IPS-20b (cell line): Measurements from ENCODE around the gene FRAS1.
"Not testable (repeated sequence)": the region's sequence is repeated elsewhere in the genome, so short reads cannot be mapped to it uniquely, and the experiment has no call there.

Source experiments
- H3K27ac ChIP-seq: one replicate; pipeline ENCODE4 v1.5.1; 2013; ENCODE audit warnings: low read length
- H3K27me3 ChIP-seq: 2 replicates; pipeline ENCODE4 v1.6.1; 2013; ENCODE audit warnings: mild to moderate bottlenecking, low read length, inconsistent platforms; ENCODE audit not compliant: insufficient read depth
- H3K36me3 ChIP-seq: 2 replicates; pipeline ENCODE4 v1.6.1; 2013; ENCODE audit warnings: low read depth, mild to moderate bottlenecking, inconsistent platforms, low read length, moderate library complexity; ENCODE audit not compliant: insufficient read depth
- H3K4me1 ChIP-seq: 2 replicates; pipeline ENCODE4 v1.6.1; 2013; ENCODE audit warnings: mild to moderate bottlenecking, control low read depth, inconsistent platforms, low read length, moderate library complexity; ENCODE audit not compliant: insufficient read depth
- H3K4me3 ChIP-seq: 2 replicates; pipeline ENCODE4 v1.5.1; 2013; ENCODE audit warnings: mild to moderate bottlenecking, low read length, inconsistent platforms
- H3K9ac ChIP-seq: 2 replicates; pipeline ENCODE4 v1.6.1; 2013; ENCODE audit warnings: low read depth, mild to moderate bottlenecking, inconsistent platforms, low read length, moderate library complexity
- H3K9me3 ChIP-seq: 2 replicates; pipeline ENCODE4 v1.6.1; 2013; ENCODE audit warnings: mild to moderate bottlenecking, low read depth, low read length, inconsistent platforms; ENCODE audit not compliant: insufficient read depth

Gene FRAS1

GRCh38 chr4:78226279-78226678 is 169.2 kb downstream of the FRAS1 start:
- Histone ChIP-seq H3K9ac (no peak overlapping the region), H3K4me1 (peaks cover 46% of the 10 kb centered on the region), H3K36me3 (no peaks in the 10 kb centered on the region), H3K27me3 (no peaks in the 10 kb centered on the region), H3K27ac (no peak overlapping the region), H3K4me3 (no peak overlapping the region), H3K9me3 (no peaks in the 10 kb centered on the region)

GRCh38 chr4:78227411-78228057 is 170.4 kb downstream of the FRAS1 start:
- H3K27me3 ChIP-seq = no peaks in the 10 kb centered on the region
- no peaks in the 10 kb centered on the region for H3K36me3 ChIP-seq
- H3K4me1 ChIP-seq = peaks cover 34% of the 10 kb centered on the region
- no peak overlapping the region for H3K4me3 ChIP-seq
- no peak overlapping the region for H3K27ac ChIP-seq
- H3K9me3 ChIP-seq = no peaks in the 10 kb centered on the region
- H3K9ac ChIP-seq = no peak overlapping the region

- no peaks in the 10 kb centered on the region for H3K9me3 ChIP-seq
- no peaks in the 10 kb centered on the region for H3K27me3 ChIP-seq
- H3K9ac ChIP-seq = no peak overlapping the region
- no peak overlapping the region for H3K27ac ChIP-seq
- H3K4me1 ChIP-seq = peaks cover 6% of the 10 kb centered on the region; the same call in 1 of the 2 replicates
- no peaks in the 10 kb centered on the region for H3K36me3 ChIP-seq
- no peak overlapping the region for H3K4me3 ChIP-seq
Observed at GRCh38 chr4:78235800-78236199, 178.7 kb downstream of the FRAS1 start.

GRCh38 chr4:78237360-78237759 is 180.2 kb downstream of the FRAS1 start:
- no peaks in the 10 kb centered on the region for H3K27me3 ChIP-seq
- no peak overlapping the region for H3K9ac ChIP-seq

GRCh38 chr4:78242071-78242470 is 184.9 kb downstream of the FRAS1 start:
- H3K27me3 ChIP-seq = no peaks in the 10 kb centered on the region
- no peak overlapping the region for H3K4me3 ChIP-seq
- no peaks in the 10 kb centered on the region for H3K36me3 ChIP-seq
- no peaks in the 10 kb centered on the region for H3K9me3 ChIP-seq
- no peak overlapping the region for H3K9ac ChIP-seq
- H3K27ac ChIP-seq = no peak overlapping the region
- peaks cover 10% of the 10 kb centered on the region; the same call in 1 of the 2 replicates for H3K4me1 ChIP-seq

More at GRCh38 chr4:78237360-78237759, 180.2 kb downstream of the FRAS1 start:
- peaks cover 6% of the 10 kb centered on the region; the same call in 1 of the 2 replicates for H3K4me1 ChIP-seq
- no peaks in the 10 kb centered on the region for H3K9me3 ChIP-seq
- H3K27ac ChIP-seq = no peak overlapping the region
- H3K4me3 ChIP-seq = no peak overlapping the region
- H3K36me3 ChIP-seq = no peaks in the 10 kb centered on the region

- H3K27me3 ChIP-seq = no peaks in the 10 kb centered on the region
- H3K9me3 ChIP-seq = no peaks in the 10 kb centered on the region
- no peak overlapping the region for H3K9ac ChIP-seq
- 0 out of 2 replicates have a peak overlapping the region, but pooled peaks have one; percentile 0 for H3K4me3 ChIP-seq
- peaks cover 8% of the 10 kb centered on the region; the same call in 1 of the 2 replicates for H3K4me1 ChIP-seq
- H3K27ac ChIP-seq = no peak overlapping the region
- no peaks in the 10 kb centered on the region for H3K36me3 ChIP-seq
Observed at GRCh38 chr4:78244705-78245485, 187.8 kb downstream of the FRAS1 start.

- H3K36me3 ChIP-seq = no peaks in the 10 kb centered on the region
- peaks cover 19% of the 10 kb centered on the region; the same call in 1 of the 2 replicates for H3K4me1 ChIP-seq
- H3K27ac ChIP-seq = no peak overlapping the region
- no peaks in the 10 kb centered on the region for H3K9me3 ChIP-seq
- H3K27me3 ChIP-seq = no peaks in the 10 kb centered on the region
- H3K4me3 ChIP-seq = no peak overlapping the region
- no peak overlapping the region for H3K9ac ChIP-seq
Observed at GRCh38 chr4:78247536-78248285, 190.6 kb downstream of the FRAS1 start.

GRCh38 chr4:78250500-78250899 is 193.4 kb downstream of the FRAS1 start:
- Histone ChIP-seq H3K27me3 (no peaks in the 10 kb centered on the region), H3K36me3 (peaks cover 25% of the 10 kb centered on the region), H3K4me3 (no peak overlapping the region), H3K4me1 (peaks cover 18% of the 10 kb centered on the region; the same call in 1 of the 2 replicates), H3K9me3 (no peaks in the 10 kb centered on the region), H3K9ac (no peak overlapping the region), H3K27ac (no peak overlapping the region)

- H3K27ac ChIP-seq, H3K9ac ChIP-seq, H3K27me3 ChIP-seq, H3K9me3 ChIP-seq: not testable (repeated sequence)
- Histone ChIP-seq H3K4me1 (peaks cover 18% of the 10 kb centered on the region; the same call in 1 of the 2 replicates), H3K36me3 (peaks cover 48% of the 10 kb centered on the region), H3K4me3 (peak overlapping the region; percentile 30; the same call in 1 of the 2 replicates)
Observed at GRCh38 chr4:78252773-78253172, 195.7 kb downstream of the FRAS1 start.

GRCh38 chr4:78254893-78255292 is 197.8 kb downstream of the FRAS1 start:
- peaks cover 54% of the 10 kb centered on the region for H3K36me3 ChIP-seq
- peaks cover 18% of the 10 kb centered on the region; the same call in 1 of the 2 replicates for H3K4me1 ChIP-seq

GRCh38 chr4:78265006-78265405 is 207.9 kb downstream of the FRAS1 start:
- Histone ChIP-seq H3K9ac (no peak overlapping the region), H3K9me3 (peaks cover 13% of the 10 kb centered on the region), H3K27ac (no peak overlapping the region), H3K4me3 (no peak overlapping the region), H3K27me3 (no peaks in the 10 kb centered on the region), H3K36me3 (peaks cover 71% of the 10 kb centered on the region), H3K4me1 (0 out of 2 replicates have a peak, but pooled peaks cover 5% of the 10 kb centered on the region)

More at GRCh38 chr4:78254893-78255292, 197.8 kb downstream of the FRAS1 start:
- Histone ChIP-seq H3K9me3 (no peaks in the 10 kb centered on the region), H3K9ac (no peak overlapping the region), H3K27ac (no peak overlapping the region), H3K27me3 (no peaks in the 10 kb centered on the region), H3K4me3 (no peak overlapping the region)
